Germinal center (tissue), 1 donor: ENCODE results near the gene OR52E6.

ENCODE experiments used
- DNase-seq: peaks from one replicate; pipeline ENCODE4 v3.0.0; 2012; ENCODE audit warnings: mixed read lengths, low spot score

The OR52E6 gene

GRCh38 chr11:5841797-5842196 lies at the start of gene OR52E6:
Gene OR52E6, minus strand, starts transcription at chr11:5841897. Its CDS starts 0 bp downstream, at chr11:5841897.
- no peak for DNase-seq

GRCh38 chr11:5891216-5891800 lies 49.6 kb upstream of the OR52E6 start:
- DNase-seq = peak; percentile 3

- no peak for DNase-seq
Observed at GRCh38 chr11:5887661-5888060, 46.0 kb upstream of the OR52E6 start.

DNA sequence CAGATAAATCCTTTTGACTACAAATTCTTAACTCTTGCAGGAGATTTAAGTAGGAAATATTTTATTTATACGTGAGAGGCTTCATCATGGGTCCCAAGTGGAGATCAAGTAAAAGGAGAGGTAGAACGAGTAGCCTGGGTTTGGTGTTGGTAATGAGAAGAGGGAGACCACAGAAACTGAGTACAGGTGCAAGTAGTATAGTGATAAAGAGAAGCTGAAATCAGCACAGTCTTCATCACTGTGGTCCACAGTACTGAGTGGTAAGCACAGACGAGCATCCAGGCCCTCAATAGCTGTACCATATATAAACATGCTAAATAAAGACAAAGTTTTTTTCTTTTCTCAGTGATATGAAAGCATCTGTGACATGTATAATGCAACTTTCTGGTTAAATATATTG lies 45.5 kb upstream of the OR52E6 start:
- DNase-seq = no peak

- DNase-seq = no peak
Observed at GRCh38 chr11:5881756-5882155, 40.1 kb upstream of the OR52E6 start.

DNA sequence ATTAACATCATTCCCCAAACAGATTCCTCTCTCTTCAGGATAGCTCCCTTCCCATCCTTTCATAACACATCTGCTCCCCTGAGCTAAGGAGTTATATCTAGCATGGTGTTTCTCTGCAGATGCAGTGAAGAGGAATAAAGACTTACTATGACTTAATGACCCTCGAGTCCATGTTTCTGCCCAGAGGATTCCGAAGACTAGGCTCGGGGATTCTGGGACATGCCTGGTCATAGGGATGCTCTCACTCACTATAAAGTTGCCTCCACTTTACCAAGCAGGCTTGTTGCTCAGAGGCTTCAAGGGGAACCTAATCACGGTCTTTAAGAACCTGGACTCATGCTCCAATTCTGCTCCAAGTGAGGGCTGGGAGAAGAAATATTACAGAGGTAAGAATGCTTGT lies 38.6 kb upstream of the OR52E6 start, which contains the start of gene OR52E4:
Gene OR52E4, plus strand, starts transcription at position 301 of the 400 bp plus-strand sequence. CDS start 3,664 bp downstream, outside the sequence.
- no peak for DNase-seq

GRCh38 chr11:5878564-5878963 lies 36.9 kb upstream of the OR52E6 start:
- DNase-seq = no peak

DNA sequence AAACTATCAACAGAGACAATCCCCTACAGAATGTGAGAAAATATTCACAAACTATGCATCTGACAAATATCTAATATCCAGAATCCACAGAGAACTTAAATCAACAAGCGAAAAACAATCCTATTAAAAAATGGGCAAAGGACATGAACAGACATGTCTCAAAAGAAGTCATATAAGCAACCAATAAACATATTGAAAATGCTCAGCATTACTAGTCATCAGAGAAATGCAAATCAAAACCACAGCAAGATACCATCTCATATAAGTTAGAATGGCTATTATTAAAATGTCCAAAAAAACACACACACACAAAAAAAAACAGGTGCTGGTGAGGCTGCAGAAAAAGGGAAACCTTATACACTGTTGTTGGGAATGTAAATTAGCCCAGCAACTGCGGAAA lies 24.1 kb upstream of the OR52E6 start:
- no peak for DNase-seq

- DNase-seq = no peak
Observed at GRCh38 chr11:5857590-5857989, 15.9 kb upstream of the OR52E6 start, which contains the start of gene OR52E8. Gene OR52E8, minus strand, starts transcription at chr11:5857690. Its CDS starts 0 bp downstream, at chr11:5857690.

DNA sequence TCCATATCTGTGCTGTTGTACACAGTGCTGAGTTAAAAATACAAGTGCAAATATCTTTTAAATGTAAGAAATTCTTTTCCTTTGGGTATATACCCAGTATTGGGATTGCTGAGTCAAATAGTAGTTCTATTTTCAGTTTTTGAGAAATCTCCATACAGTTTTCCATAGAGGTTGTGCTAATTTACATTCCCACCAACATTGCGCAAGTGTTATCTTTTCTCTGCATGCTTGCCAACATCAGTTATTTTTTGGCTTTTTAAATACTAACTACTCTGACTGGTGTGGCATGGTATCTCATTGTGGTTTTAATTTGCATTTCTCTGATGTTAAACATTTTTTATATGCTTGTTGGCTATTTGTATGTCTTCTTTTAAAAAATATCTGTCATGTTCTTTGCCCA lies 9.3 kb upstream of the OR52E6 start:
- DNase-seq = no peak

DNA sequence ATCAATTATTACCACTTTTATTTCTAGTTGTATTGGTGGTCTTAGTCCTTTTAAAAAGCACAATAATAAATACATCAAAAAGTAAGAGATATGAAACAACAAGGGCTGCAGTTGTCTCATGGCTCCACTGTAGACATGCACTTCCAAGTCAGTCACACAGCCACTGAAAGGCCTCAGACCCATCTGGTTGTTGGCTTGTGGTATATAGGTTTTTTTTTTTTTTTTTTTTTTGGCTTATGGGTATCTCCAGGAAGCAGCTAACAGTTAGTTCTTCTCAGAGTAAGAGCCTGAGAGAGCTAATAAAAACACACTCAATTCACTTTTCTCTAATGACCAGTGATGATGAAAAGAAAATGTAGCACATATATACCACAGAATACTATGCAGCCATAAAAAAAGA lies 6.0 kb upstream of the OR52E6 start:
- no peak for DNase-seq

GRCh38 chr11:5846701-5847100 lies 5.0 kb upstream of the OR52E6 start:
- no peak for DNase-seq

- no peak for DNase-seq
Observed at GRCh38 chr11:5837695-5838094, 4.0 kb downstream of the OR52E6 start.

DNA sequence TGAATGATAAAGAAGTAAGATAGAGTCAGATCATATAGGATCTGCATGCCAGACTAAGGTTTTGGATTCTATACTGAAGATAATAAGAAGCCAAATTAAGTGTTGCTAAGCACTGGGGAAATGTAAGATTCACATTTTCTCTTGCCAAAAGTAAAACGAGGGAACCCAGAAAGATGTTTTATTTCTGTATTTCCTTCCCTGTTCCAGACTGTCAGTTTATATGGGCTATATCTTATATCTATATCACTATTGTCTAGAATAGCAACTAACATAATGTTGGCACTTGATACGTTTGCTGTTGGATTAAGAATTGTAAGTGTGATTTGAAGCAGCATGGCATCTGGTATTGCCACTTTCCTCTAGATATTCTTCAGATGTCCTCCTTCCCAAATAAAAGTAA lies 8.3 kb downstream of the OR52E6 start:
- no peak for DNase-seq

GRCh38 chr11:5831196-5831829 lies 10.4 kb downstream of the OR52E6 start:
- no peak for DNase-seq

- DNase-seq = no peak
Observed at GRCh38 chr11:5818245-5818886, 23.3 kb downstream of the OR52E6 start.

- no peak for DNase-seq
Observed at GRCh38 chr11:5815534-5815933, 26.2 kb downstream of the OR52E6 start.

DNA sequence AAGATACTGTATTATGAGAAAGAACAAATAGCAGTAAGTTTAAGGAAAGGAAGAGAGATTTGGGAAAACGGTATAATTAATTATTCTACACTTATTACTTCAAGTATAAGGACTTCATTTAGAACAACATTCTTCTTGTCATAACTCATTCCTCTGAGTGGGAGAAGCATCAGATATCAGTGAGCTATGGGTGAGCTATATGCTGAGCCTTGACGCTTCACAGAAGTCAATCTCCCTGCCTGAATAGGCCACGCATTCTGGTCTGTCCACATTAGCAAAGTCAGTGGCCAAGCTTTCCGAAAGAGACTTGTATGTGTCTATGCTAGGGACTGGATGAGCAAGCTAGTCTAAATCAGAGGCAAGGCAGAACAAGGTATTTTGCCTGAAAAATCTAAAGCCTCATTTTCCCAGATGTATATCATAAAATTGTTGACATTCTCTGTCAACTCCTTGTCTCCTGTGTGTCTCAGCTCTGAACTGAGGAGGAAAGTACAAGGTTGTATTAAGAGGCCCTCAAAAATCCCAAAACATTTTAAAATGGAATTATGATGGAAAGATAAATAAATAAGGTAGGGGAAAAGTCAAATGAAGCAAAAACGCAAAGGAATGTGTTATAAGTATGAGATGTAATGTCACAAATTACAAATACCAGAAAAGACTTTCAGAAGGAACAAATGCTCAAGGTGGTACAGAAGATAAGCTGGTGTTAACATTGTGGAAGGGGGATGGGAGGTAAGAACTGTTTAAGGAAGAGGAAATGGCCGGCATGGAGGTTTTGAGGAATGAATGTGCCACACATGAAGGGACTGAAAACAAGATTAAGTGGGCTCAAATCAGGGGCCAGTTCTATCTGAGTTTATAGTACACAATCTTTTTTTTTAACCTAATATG lies 31.5 kb downstream of the OR52E6 start:
- no peak for DNase-seq

GRCh38 chr11:5809122-5809519 lies 32.6 kb downstream of the OR52E6 start:
- DNase-seq = no peak

- peak; percentile 24 for DNase-seq
Observed at GRCh38 chr11:5808500-5809121, 33.1 kb downstream of the OR52E6 start, which contains the start of gene OR52N2. Gene OR52N2, plus strand, starts transcription at chr11:5808924. Its CDS starts 11,412 bp downstream, at chr11:5820336.

GRCh38 chr11:5807580-5807979 lies 34.1 kb downstream of the OR52E6 start:
- DNase-seq = no peak

DNA sequence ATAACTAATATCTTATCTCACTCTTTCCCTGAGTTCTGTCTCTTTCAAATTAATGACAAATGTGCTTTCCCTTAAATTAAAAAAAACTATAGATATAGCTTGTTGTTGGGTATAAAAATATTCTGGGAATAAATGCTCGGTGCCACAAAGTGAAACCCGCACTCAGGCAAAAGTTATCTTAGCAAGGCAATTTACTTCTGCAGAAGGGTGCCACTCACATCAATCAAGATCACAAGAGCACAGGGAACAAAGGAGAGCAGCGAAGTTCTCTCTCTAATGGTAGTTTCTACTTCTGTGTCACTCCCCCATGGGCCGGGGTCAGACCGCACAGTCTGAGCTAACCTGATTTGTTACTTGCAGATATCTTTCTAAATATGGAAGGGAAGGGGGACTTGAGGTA lies 37.7 kb downstream of the OR52E6 start:
- no peak for DNase-seq
